ENCODE measurements around the gene CHD9NB. TPM values are rescaled to one million over a fixed set of nuclear protein-coding genes. Genes with fewer than 3 reads are reported as not detected.

Gene CHD9NB
- total RNA-seq, 1 donor from 2014 or later, result not detected

DNA sequence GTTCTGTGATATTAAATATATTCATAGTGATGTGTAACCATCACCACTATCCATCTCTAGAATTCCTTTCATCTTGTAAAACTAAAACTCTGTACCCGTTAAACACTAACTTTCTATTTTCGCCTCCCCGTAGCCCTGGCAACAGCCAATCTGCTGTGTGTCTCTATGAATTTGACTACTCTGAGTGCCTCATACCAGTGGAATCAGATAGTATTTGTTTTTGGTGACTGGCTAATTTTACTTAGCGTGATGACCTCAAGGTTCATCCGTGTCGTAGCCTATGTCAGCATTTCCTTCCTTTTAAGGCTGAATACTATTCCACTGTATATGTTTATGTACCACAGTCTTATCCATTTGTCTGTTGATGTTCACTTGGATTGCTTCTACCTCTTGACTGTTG lies 20.3 kb upstream of the CHD9NB start:
- Mint-ChIP-seq H3K27ac (no peak overlapping the region), H3K4me1 (peaks cover 75% of the 10 kb centered on the region), H3K4me3 (no peak overlapping the region), H3K27me3 (no peaks in the 10 kb centered on the region), H3K9me3 (peaks cover 5% of the 10 kb centered on the region), H3K36me3 (ENCODE audit: low read depth) (peaks cover 28% of the 10 kb centered on the region)
- ChIA-PET POLR2A (interaction anchor here (0.7 kb wide), 1 partner anchor 19 kb away, joined by 4 read pairs; no protein-coding TSS in a partner anchor), CTCF (no interaction called here)
- intact Hi-C loops (cut with micrococcal nuclease), result no loop called here
- ATAC-seq (ENCODE audit: low read depth) (no peak), DNase-seq (no peak)
- TF ChIP-seq, protein P1, sequence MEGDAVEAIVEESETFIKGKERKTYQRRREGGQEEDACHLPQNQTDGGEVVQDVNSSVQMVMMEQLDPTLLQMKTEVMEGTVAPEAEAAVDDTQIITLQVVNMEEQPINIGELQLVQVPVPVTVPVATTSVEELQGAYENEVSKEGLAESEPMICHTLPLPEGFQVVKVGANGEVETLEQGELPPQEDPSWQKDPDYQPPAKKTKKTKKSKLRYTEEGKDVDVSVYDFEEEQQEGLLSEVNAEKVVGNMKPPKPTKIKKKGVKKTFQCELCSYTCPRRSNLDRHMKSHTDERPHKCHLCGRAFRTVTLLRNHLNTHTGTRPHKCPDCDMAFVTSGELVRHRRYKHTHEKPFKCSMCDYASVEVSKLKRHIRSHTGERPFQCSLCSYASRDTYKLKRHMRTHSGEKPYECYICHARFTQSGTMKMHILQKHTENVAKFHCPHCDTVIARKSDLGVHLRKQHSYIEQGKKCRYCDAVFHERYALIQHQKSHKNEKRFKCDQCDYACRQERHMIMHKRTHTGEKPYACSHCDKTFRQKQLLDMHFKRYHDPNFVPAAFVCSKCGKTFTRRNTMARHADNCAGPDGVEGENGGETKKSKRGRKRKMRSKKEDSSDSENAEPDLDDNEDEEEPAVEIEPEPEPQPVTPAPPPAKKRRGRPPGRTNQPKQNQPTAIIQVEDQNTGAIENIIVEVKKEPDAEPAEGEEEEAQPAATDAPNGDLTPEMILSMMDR (IDR thresholded peaks at IDR 0.05), result no peak

DNA sequence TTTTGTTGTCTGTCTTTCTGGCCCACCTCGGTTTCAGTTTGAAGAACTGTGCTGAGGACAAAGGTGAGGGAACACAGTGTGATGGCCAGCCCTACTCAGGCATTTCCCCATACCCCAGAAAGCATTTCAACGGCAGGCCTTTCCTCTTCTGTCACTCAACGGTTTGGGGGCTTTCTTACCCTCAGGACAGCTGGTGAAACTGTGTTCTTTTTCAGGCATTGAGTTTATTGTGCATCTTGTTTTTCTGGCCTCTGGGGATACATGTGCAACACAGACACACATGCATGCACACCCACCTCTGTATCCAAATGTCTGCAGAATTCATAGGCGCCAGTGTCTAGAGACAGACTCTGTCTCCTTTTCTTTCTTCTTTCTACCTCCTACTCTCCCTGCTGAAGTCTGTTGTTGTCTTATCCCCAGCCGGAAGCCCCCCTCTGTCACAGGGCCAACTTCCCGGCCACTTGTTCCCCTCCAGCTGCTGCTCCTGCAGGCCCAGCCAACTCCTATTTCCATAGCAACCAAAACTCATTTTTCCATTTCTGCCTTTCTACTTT lies 19.1 kb upstream of the CHD9NB start:
- Mint-ChIP-seq H3K36me3 (ENCODE audit: low read depth) (peaks cover 27% of the 10 kb centered on the region), H3K27ac (peak overlapping the region; percentile 81), H3K27me3 (no peaks in the 10 kb centered on the region), H3K4me1 (peaks cover 79% of the 10 kb centered on the region), H3K9me3 (peaks cover 5% of the 10 kb centered on the region), H3K4me3 (peak overlapping the region; percentile 46)
- intact Hi-C loops (cut with micrococcal nuclease), result loop anchor here (1.0 kb wide), 1 partner anchor 10 kb away; no protein-coding TSS in a partner anchor
- TF ChIP-seq, protein P1 (IDR thresholded peaks at IDR 0.05), result no peak
- no peak for DNase-seq
- POLR2A ChIA-PET, result interaction anchor here (0.7 to 1.2 kb wide), 3 partner anchors 12 to 58 kb away, joined by 3 to 7 read pairs (median 5); no protein-coding TSS in a partner anchor
- peak; percentile 29 for ATAC-seq (ENCODE audit: low read depth)
- CTCF ChIA-PET, result interaction anchor here (1.1 kb wide), 1 partner anchor 431 kb away, joined by 3 read pairs; the partner anchor contains the start of gene AKTIP

DNA sequence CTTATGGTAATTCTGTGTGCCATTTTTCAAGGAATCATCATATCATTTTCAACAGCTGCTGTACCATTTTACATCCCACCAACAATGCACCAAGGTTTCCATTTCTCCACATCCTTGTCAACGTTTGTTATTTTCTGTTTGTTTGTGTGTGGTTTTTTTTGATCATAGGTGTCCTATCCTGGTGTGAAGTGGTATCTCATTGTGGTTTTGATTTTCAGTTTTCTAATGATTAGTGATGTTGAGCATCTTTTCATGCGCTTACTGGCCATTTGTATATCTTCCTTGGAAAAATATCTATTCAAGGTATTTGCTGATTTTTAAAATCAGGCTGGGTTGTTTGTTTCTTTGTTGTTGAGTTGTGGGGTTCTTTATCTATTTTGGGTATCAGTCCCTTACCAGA lies 17.1 kb upstream of the CHD9NB start:
- CTCF ChIA-PET, result interaction anchor here (1.5 kb wide), 1 partner anchor 15 kb away, joined by 3 read pairs; the partner anchor contains the start of gene CHD9
- no peak for ATAC-seq (ENCODE audit: low read depth)
- Mint-ChIP-seq H3K4me1 (peaks cover 85% of the 10 kb centered on the region), H3K9me3 (peaks cover 5% of the 10 kb centered on the region), H3K27me3 (no peaks in the 10 kb centered on the region), H3K4me3 (no peak overlapping the region), H3K36me3 (ENCODE audit: low read depth) (peaks cover 22% of the 10 kb centered on the region), H3K27ac (peak overlapping the region; percentile 63)
- intact Hi-C loops (cut with micrococcal nuclease), result no loop called here
- POLR2A ChIA-PET, result interaction anchor here (1.4 kb wide), 1 partner anchor 30 kb away, joined by 4 read pairs; no protein-coding TSS in a partner anchor
- DNase-seq, result no peak
- TF ChIP-seq, protein P1 (IDR thresholded peaks at IDR 0.05), result no peak

DNA sequence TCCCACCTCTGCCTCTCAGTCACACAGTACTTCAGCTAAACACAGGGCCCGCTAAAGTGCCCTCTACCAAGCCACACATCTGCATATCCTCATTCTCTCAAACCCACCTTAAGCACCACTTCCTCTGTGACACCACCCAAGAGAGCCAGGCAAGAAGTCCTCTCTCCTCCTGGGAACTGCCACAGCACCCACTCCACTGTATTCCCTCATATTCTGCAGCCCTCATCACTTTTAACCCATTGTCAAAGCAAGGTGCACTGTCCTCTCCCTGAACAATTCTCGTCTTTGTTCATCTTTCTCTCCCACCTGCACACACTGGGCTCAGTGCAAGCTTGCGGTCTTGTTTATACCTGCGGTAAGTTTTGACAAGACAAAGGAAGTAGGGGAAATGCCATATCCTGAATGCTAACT lies 15.7 kb upstream of the CHD9NB start:
- no peak for DNase-seq
- Mint-ChIP-seq H3K9me3 (no peaks in the 10 kb centered on the region), H3K4me3 (peak overlapping the region; percentile 44), H3K4me1 (peaks cover 87% of the 10 kb centered on the region), H3K27me3 (no peaks in the 10 kb centered on the region), H3K27ac (peak overlapping the region; percentile 69), H3K36me3 (ENCODE audit: low read depth) (peaks cover 15% of the 10 kb centered on the region)
- ATAC-seq (ENCODE audit: low read depth), result peak; percentile 80
- CTCF ChIA-PET, result interaction anchor here (1.2 kb wide), 1 partner anchor 13 kb away, joined by 5 read pairs; the partner anchor contains the start of gene CHD9
- TF ChIP-seq, protein P1 (IDR thresholded peaks at IDR 0.05), result no peak
- intact Hi-C loops (cut with micrococcal nuclease), result no loop called here
- POLR2A ChIA-PET, result interaction anchor here (1.0 kb wide), 3 partner anchors 13 to 31 kb away, joined by 3 to 4 read pairs (median 3); partner anchors contain the start of gene CHD9

- Mint-ChIP-seq H3K27ac (peak overlapping the region; percentile 46), H3K4me1 (peaks cover 84% of the 10 kb centered on the region), H3K27me3 (no peaks in the 10 kb centered on the region), H3K4me3 (peak overlapping the region; percentile 15), H3K36me3 (ENCODE audit: low read depth) (peaks cover 15% of the 10 kb centered on the region), H3K9me3 (no peaks in the 10 kb centered on the region)
- DNase-seq, result no peak
- intact Hi-C loops (cut with micrococcal nuclease), result no loop called here
- ChIA-PET CTCF (interaction anchor here (1.2 kb wide), 1 partner anchor 13 kb away, joined by 5 read pairs; the partner anchor contains the start of gene CHD9), POLR2A (interaction anchor here (1.0 kb wide), 3 partner anchors 12 to 32 kb away, joined by 3 to 4 read pairs (median 3); partner anchors contain the start of gene CHD9)
- TF ChIP-seq, protein P1 (IDR thresholded peaks at IDR 0.05), result no peak
- ATAC-seq (ENCODE audit: low read depth), result no peak
Observed at GRCh38 chr16:53067675-53068074, 15.0 kb upstream of the CHD9NB start.

All from activated B cell treated with CpG ODN at 0.5 μM for 24 hours (primary cell).